Upper lobe of right lung (tissue), 1 donor: ENCODE data around the gene PLOD3. TPM values are rescaled to one million over a fixed set of nuclear protein-coding genes. Genes with fewer than 3 reads are reported as not detected.
A peak's percentile ranks its signal among the peaks of the same experiment; 100 is the strongest.

Experiments
- ATAC-seq: fragments of 200-7000 bp; cut with Tn5 transposase; one replicate; pipeline ENCODE4 v1.9.1; 2020; ENCODE audit warnings: mild to moderate bottlenecking, moderate library complexity
- DNase-seq: peaks from one replicate; pipeline ENCODE4 v3.0.0-alpha.2; 2020
- H3K27ac ChIP-seq: fragments of 200-600 bp; one replicate; pipeline ENCODE4 v1.8.0; 2022
- H3K27me3 ChIP-seq: fragments of 200-600 bp; one replicate; pipeline ENCODE4 v1.8.0; 2022; ENCODE audit warnings: mild to moderate bottlenecking
- H3K36me3 ChIP-seq: fragments of 200-600 bp; one replicate; pipeline ENCODE4 v1.8.0; 2022
- H3K4me1 ChIP-seq: fragments of 200-600 bp; one replicate; pipeline ENCODE4 v1.8.0; 2022
- H3K4me3 ChIP-seq: fragments of 200-600 bp; one replicate; pipeline ENCODE4 v1.8.0; 2022; ENCODE audit warnings: mild to moderate bottlenecking
- H3K9me3 ChIP-seq: fragments of 200-600 bp; one replicate; pipeline ENCODE4 v1.8.0; 2022
- CTCF ChIP-seq: fragments of 200-600 bp; IDR thresholded peaks from one replicate; pipeline ENCODE4 v1.8.0; 2022; ENCODE audit warnings: antibody characterized with exemption
- intact Hi-C: fragments of 100-400 bp; cut with DNase I; formaldehyde crosslinking; loops from one replicate; pipeline ENCODE4 v1.11.0; 2022
- total RNA-seq: library from RNA; stranded (reverse); fragmentation: NEBNext Ultra II Directional; extraction: Animal tissue kit (Norgen Biotek cat#: 25700); gene quantifications from one replicate; pipeline ENCODE4 v1.2.1, GENCODE V29; 2021
- donor health status: DM: no; HTN: yes; CAD: no; lungs with severe emphysema.

Gene PLOD3
- total RNA-seq, 1 donor from 2014 or later, result 82.1 TPM

DNA sequence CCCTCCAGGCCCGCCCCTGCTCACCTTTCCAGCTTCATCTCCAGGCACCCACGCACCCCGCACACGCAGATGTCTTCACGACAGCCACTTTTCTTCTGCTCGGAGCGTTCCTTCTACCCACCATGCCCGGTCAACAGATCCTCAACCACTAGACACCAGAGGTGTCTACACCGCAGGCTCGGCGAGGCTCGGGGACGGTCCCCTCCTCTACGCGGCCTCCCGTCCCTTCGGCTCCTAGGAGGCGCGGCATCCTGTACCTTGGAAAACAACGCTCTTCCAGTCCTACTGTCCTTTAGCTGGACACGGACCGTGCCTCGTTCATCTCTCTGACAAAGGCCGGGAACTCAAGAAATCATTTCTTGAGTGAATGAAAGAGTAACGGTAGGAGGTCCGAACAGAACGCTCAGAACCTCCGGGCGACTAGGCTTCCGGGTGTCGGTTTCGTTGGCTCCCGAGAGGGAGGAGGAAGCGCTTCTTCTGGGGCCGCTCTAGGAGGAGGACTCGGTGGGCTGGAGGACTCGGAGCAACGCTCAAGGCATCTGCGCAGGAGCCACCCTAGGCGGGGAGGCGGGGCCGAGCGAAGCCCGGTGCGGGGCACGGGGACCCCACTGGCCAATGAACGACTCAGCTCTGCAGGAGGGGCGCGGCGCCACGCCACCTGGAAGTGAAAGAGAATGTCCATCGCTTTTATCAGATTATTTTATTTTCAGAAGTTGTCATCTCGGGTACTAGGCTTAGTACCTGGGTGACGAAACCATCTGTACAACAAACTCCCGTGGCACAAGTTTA lies 34.7 kb upstream of the PLOD3 start:
- intact Hi-C loops, result no loop called here
- DNase-seq (peak; percentile 99), ATAC-seq (peak; percentile 100)
- no peaks in the 10 kb centered on the region for H3K9me3 ChIP-seq
- H3K27me3 ChIP-seq, result no peaks in the 10 kb centered on the region
- peak overlapping the region; percentile 98 for H3K4me3 ChIP-seq
- no peak for TF ChIP-seq CTCF
- peaks cover 8% of the 10 kb centered on the region for H3K36me3 ChIP-seq
- peak overlapping the region; percentile 85 for H3K27ac ChIP-seq
- peaks cover 19% of the 10 kb centered on the region for H3K4me1 ChIP-seq

DNA sequence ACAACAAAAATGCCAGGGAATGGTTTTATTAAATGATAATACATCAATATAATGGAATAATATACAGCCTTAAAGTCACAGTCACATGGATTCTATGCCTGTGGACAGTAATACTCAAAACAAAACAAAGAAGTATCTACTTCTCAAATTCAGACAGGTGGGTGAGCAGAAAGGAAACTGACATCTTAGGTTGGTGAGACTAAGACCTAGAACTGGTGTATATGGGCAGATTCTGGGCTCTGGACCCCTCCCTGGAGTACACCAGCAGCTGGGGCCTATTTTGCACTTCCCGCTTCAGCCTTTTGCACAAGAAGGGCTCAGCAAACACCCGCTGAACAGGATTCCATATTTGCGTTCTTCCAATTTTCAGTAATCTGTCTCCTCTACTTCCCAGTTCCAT lies 32.9 kb upstream of the PLOD3 start:
- intact Hi-C loops, result no loop called here

DNA sequence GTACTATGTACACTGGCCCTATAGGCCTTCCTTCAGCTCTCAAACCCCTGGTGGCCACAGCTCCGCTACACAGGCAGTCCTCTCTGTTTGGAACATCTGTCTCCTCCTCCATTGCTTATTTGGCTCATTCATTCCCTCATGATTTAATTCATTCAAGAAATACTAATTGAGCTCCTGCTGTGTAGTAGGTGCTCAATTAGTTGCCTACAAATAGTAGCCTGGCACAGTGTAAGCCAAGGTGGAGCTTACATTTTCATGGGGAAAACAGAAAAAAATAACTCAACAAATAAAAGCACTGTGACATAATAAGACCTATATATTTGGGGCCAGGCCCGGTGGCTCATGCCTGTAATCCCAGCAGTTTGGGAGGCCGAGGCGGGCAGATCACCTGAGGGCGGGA lies 30.9 kb upstream of the PLOD3 start:
- no peak for DNase-seq
- H3K27me3 ChIP-seq, result no peaks in the 10 kb centered on the region
- no peak for ATAC-seq
- no peak overlapping the region for H3K4me3 ChIP-seq
- no peaks in the 10 kb centered on the region for H3K9me3 ChIP-seq
- TF ChIP-seq CTCF, result no peak
- H3K27ac ChIP-seq, result no peak overlapping the region
- H3K36me3 ChIP-seq, result peaks cover 8% of the 10 kb centered on the region
- intact Hi-C loops, result no loop called here
- H3K4me1 ChIP-seq, result peaks cover 26% of the 10 kb centered on the region

More for the DNA sequence above, 32.9 kb upstream of the PLOD3 start:
- H3K9me3 ChIP-seq, result no peaks in the 10 kb centered on the region
- no peak overlapping the region for H3K27ac ChIP-seq
- ATAC-seq, result no peak
- TF ChIP-seq CTCF, result no peak
- H3K4me3 ChIP-seq, result peak overlapping the region; percentile 8
- H3K27me3 ChIP-seq, result no peaks in the 10 kb centered on the region
- no peak for DNase-seq
- peaks cover 8% of the 10 kb centered on the region for H3K36me3 ChIP-seq
- H3K4me1 ChIP-seq, result peaks cover 19% of the 10 kb centered on the region

DNA sequence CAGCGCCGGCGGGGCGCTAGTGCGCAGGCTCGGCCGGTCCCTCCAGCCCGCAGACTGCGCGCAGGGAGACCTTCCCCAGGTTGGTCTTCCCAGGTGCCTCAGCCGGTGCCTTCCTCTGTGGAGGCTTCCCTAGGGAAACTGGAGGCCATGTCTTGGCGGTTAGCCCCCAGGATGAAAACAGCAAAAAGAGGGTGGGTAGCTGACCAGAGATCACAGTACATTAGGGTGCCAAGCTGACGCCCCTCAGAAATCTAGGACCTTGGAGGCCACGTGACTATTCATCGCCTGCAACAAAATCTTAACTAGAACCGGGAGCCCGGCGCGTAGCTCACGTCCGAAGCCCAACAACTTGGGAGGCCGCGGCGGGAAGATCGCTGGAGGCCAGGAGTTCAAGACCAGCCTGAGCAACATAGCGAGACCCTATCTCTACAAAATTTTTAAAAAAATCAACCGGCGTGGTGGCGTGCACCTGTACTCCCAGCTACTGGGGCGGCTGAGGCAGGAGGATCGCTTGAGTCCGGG lies 27.8 kb upstream of the PLOD3 start:
- peak; percentile 63 for DNase-seq
- no peak for TF ChIP-seq CTCF
- Histone ChIP-seq H3K27ac (peak overlapping the region; percentile 83), H3K4me1 (peaks cover 14% of the 10 kb centered on the region), H3K36me3 (peaks cover 16% of the 10 kb centered on the region), H3K27me3 (no peaks in the 10 kb centered on the region), H3K9me3 (no peaks in the 10 kb centered on the region), H3K4me3 (peak overlapping the region; percentile 65)
- intact Hi-C loops, result no loop called here
- ATAC-seq, result no peak

DNA sequence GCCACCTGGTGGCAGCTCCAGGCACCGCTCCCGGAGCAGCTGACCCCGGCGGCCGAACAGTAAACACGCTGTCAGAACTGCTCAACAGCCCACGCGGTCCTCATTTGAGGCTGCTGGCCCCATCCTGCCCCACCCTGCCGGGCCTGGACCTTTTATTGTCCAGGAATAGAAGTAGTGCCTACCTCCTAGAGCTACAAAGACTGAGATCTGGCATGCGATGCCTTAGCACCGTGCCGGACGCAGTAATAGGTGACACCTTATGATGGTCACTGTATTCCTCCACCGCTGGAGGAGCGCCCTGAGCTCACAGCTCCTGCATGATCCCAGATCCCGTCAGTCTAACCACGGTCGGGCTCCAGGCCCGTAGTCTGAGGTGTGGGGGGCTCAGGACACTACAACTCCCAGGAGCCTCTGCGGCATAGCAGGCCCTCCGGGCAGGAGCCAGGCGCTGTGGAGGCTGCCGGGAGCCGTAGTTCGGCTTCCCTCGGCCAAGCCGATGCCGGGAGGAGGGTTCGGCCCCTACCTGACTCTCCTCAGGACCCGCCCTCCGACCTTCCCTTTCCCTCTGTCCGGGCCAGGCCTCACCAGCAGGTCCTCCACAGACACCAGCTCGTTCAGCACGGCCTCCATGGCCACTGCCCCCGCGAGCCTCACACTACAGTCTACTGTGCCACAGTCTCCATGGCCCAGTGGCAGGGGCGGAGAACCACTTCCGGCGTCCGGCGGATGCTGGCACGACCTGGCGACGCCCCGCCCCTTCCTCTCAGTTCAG lies 27.2 kb upstream of the PLOD3 start, which contains the start of gene FIS1:
FIS1 (minus strand) TSS at position 707 of the 772 bp plus-strand sequence; CDS start at position 630, 77 bp downstream.
- peak; percentile 98 for DNase-seq
- peak; percentile 96 for TF ChIP-seq CTCF
- intact Hi-C loops, result no loop called here
- H3K36me3 ChIP-seq, result peaks cover 19% of the 10 kb centered on the region
- peak within 1 kb of the TSS; percentile 83 for H3K27ac ChIP-seq
- H3K27me3 ChIP-seq, result no peaks in the 10 kb centered on the region
- peaks cover 9% of the 10 kb centered on the region for H3K4me1 ChIP-seq
- ATAC-seq, result peak; percentile 97
- H3K4me3 ChIP-seq, result peak within 1 kb of the TSS; percentile 65
- H3K9me3 ChIP-seq, result no peaks in the 10 kb centered on the region
